GM12878 (cell line): ENCODE measurements around the gene ABHD15. TPM values are rescaled to one million over a fixed set of nuclear protein-coding genes. Genes with fewer than 3 reads are reported as not detected.

ENCODE experiments used
- E2F4 ChIP-seq: IDR thresholded peaks from 2 replicates; pipeline ENCODE4 v1.6.1; 2012; ENCODE audit warnings: low read depth, low read length, improper control_type of control experiment
- EP300 ChIP-seq, 2 experiments: fragments of 150-350 bp in 1 of 2; IDR thresholded peaks; 2 replicates each; pipeline ENCODE4 v1.6.1; 2011 to 2012; ENCODE audit warnings: low read depth in 2 of 2, low read length in 2 of 2, borderline replicate concordance in 1 of 2, improper control_type of control experiment in 1 of 2, inconsistent platforms in 1 of 2; ENCODE audit not compliant: control insufficient read depth in 1 of 2
- HDGF ChIP-seq: fragments of 450-650 bp; IDR thresholded peaks from 2 replicates; pipeline ENCODE4 v1.6.1; 2016; ENCODE audit warnings: antibody characterized with exemption
- KLF5 ChIP-seq: fragments of 450-650 bp; IDR thresholded peaks from 2 replicates; pipeline ENCODE4 v1.6.1; 2014; ENCODE audit warnings: mild to moderate bottlenecking; ENCODE audit not compliant: partially characterized antibody
- MYB ChIP-seq: fragments of 150-350 bp; IDR thresholded peaks from 2 replicates; pipeline ENCODE4 v1.6.1; 2014; ENCODE audit warnings: mild to moderate bottlenecking, low read depth, low read length, borderline replicate concordance
- REST ChIP-seq: IDR thresholded peaks from 2 replicates; pipeline ENCODE4 v1.6.1; 2012; ENCODE audit warnings: mild to moderate bottlenecking, low read depth, low read length
- SMARCA5 ChIP-seq: fragments of 450-650 bp; IDR thresholded peaks from 2 replicates; pipeline ENCODE4 v1.6.1; 2017; ENCODE audit warnings: mild to moderate bottlenecking
- USF2 ChIP-seq: IDR thresholded peaks from 2 replicates; pipeline ENCODE4 v1.6.1; 2011; ENCODE audit warnings: low read depth, low read length, improper control_type of control experiment, borderline replicate concordance
- WRNIP1 ChIP-seq: IDR thresholded peaks from 2 replicates; pipeline ENCODE4 v1.6.1; 2011; ENCODE audit warnings: low read depth, low read length, improper control_type of control experiment, borderline replicate concordance
- ZBTB4 ChIP-seq: fragments of 450-650 bp; formaldehyde crosslinking; IDR thresholded peaks from 2 replicates; pipeline ENCODE4 v1.4.0; 2022; ENCODE audit warnings: mild to moderate bottlenecking, moderate library complexity
- polyA plus RNA-seq, 11 experiments: library from polyadenylated mRNA; depleted of rRNA in 4 of 11; unstranded in 6 of 11; stranded (reverse) in 5 of 11; fragments of >200 nt; fragmentation: Nextera tagmentation in 4 of 11; fragmentation: Illumina TruSeq in 1 of 11; extraction: Ambion mirVana in 4 of 11; extraction: Trizol in 1 of 11; gene quantifications; 1 replicate in 1 of 11; 2 replicates in 10 of 11; pipeline versions ENCODE4 v1.2.1 to v1.2.3, GENCODE V29; 2011 to 2016; ENCODE audit warnings: inconsistent platforms in 2 of 11, missing spikeins in 2 of 11, low read depth in 1 of 11
- total RNA-seq, 4 experiments: library from RNA; depleted of rRNA in 3 of 4; stranded (reverse); fragments of >200 nt in 3 of 4; fragmentation: Illumina TruSeq in 1 of 4; extraction: Trizol in 1 of 4; gene quantifications; 2 replicates each; pipeline versions ENCODE4 v1.2.1 to v1.2.3, GENCODE V29; 2013 to 2021

Gene ABHD15
- total and polyA plus RNA-seq, 10 of the 15 experiments (the other 5 are each of a cell fraction or from before 2014, with no cell fraction given): 2.1 to 9.2 (median 4.9) TPM

- no peak for TF ChIP-seq ZBTB4 (CRISPR knock-in tag)
- TF ChIP-seq E2F4: no peak
- no peak for TF ChIP-seq MYB
- no peak for TF ChIP-seq EP300 (IDR thresholded peaks at IDR 0.05; ENCODE audit: borderline replicate concordance in 1 of 2, control insufficient read depth in 1 of 2, low read depth in 2 of 2, low read length in 2 of 2)
- TF ChIP-seq REST: no peak
- no peak for TF ChIP-seq SMARCA5
- TF ChIP-seq HDGF: no peak
- no peak for TF ChIP-seq USF2
- no peak for TF ChIP-seq WRNIP1
- no peak for TF ChIP-seq KLF5
Measured at GRCh38 chr17:29583324-29584248, 16.7 kb upstream of the ABHD15 start (continued).
